LNCaP clone FGC (cell line): ENCODE measurements around the gene DIS3L2.

Experiments
- DNase-seq: peaks from one replicate; pipeline ENCODE4 v3.0.0-alpha.2; 2011; ENCODE audit warnings: low read depth
- H3K4me3 ChIP-seq: 2 replicates; pipeline ENCODE4 v1.5.1; 2011; ENCODE audit warnings: mild to moderate bottlenecking, low read depth, low read length, control low read depth
- CTCF ChIP-seq: IDR thresholded peaks from 2 replicates; pipeline ENCODE4 v1.5.1; 2012; ENCODE audit warnings: mild to moderate bottlenecking; ENCODE audit not compliant: control insufficient read depth, insufficient read depth; ENCODE audit errors: extremely low read depth

Gene DIS3L2

GRCh38 chr2:232230560-232230959 is 269.0 kb downstream of the DIS3L2 start:
- DNase-seq: no peak
- peak; percentile 20 for TF ChIP-seq CTCF
- H3K4me3 ChIP-seq: no peak overlapping the region

- no peak overlapping the region for H3K4me3 ChIP-seq
- no peak for DNase-seq
- no peak for TF ChIP-seq CTCF
These were observed 270.0 kb downstream of the DIS3L2 start for GRCh38 chr2:232231554-232231953.

DNA sequence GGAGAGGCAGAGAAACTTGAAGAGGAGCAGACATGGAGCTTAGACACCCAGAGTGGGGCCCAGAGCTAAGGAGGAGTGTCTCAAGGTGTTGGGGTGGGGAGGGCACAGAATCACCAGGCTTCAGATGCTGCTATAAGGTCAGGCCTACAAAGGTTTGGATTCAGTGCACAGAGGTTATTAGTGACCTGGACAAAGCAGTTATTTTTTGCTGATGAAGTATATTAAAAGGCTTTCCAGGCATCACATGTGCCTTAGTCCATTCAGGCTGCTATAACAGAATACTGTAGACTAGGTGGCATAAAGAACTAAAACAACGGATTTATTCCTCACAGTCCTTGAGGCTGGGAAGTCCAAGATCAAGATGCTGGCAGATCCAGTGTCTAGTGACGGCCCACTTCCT is 271.4 kb downstream of the DIS3L2 start:
- no peak for TF ChIP-seq CTCF
- H3K4me3 ChIP-seq: no peak overlapping the region
- DNase-seq: no peak

- peak overlapping the region; percentile 46 for H3K4me3 ChIP-seq
- peak; percentile 58 for DNase-seq
- no peak for TF ChIP-seq CTCF
These were observed 273.6 kb downstream of the DIS3L2 start for GRCh38 chr2:232234922-232235615.

DNA sequence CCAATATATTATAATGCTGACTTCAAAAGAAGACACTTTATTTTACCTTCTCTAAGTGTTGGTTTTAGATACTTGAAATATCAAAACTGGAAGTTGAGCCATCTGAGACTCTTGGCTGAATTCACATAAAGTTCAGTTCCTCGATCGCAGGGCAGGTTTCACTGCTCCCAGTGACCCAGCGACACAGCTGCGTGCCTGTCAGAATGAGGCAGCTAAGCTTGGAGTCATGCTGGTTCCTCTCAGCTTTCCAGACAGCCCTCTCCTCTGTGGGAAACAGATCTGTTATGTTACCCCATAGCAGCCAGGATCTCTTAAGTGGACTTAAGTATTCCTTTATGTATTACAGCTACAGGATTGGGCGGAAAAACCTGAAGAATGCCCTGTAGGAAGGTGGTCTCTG is 274.2 kb downstream of the DIS3L2 start:
- peak overlapping the region; percentile 46 for H3K4me3 ChIP-seq
- peak; percentile 72 for DNase-seq
- no peak for TF ChIP-seq CTCF

GRCh38 chr2:232236200-232236599 is 274.7 kb downstream of the DIS3L2 start:
- TF ChIP-seq CTCF: no peak
- H3K4me3 ChIP-seq: peak overlapping the region; percentile 46
- peak; percentile 92 for DNase-seq

GRCh38 chr2:232237464-232237863 is 276.0 kb downstream of the DIS3L2 start:
- H3K4me3 ChIP-seq: no peak overlapping the region
- DNase-seq: no peak
- no peak for TF ChIP-seq CTCF
